G401 (cell line): ENCODE data around the gene PINK1. TPM values are rescaled to one million over a fixed set of nuclear protein-coding genes. Genes with fewer than 3 reads are reported as not detected.
"Not testable (repeated sequence)": the region's sequence is repeated elsewhere in the genome, so short reads cannot be mapped to it uniquely, and the experiment has no call there.

Source experiments
- DNase-seq: peaks from one replicate; pipeline ENCODE4 v3.0.0-alpha.2; 2015; ENCODE audit warnings: low spot score
- in situ Hi-C: cut with HindIII; loops from 2 replicates; pipeline ENCODE4 v1.10.0; 2016; ENCODE audit warnings: low sequenced_read_pairs, mixed read lengths
- total RNA-seq: library from RNA; depleted of rRNA; stranded (reverse); fragments of >200 nt; shearing (Covaris generic); gene quantifications from 2 replicates; pipeline ENCODE4 v1.2.3, GENCODE V29; 2014

The PINK1 gene
- total RNA-seq, 1 experiment from 2014 or later = 53.3 TPM

DNA sequence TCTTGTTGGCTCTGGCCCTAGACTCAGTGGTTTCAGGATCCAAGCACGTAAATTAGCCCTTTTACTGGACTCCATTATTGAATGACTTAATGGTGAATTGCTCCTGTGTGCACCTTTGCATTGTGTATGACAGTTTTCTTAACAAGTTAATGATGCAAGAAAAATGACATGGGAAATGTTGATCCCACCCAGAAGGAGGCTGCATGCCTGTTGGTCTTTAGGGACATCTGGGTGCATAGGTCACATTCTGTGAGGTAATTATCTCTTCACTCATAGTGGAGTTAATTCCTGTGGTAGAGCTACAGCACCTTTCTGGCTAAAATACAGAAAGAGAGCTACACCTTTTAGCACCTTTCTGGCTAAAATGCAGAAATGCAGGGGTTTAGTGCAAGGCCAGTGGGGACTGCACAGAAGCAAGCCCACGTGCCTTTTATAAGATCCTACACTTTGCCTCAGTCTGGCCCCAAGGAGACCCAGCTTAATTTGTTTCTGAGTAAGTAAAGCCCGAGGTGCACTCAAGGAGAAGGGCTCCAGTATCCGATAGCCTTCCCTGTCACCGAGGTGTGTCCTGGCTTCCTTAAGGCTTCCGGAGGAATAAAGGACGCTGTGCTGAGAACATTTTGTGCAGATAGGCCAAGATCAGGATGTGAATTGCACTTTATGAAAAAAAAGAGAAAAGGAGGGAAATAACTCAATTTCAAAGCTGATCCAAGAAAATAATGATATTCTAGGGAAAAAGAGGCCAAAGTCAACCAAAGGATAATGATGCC is 26.3 kb upstream of the PINK1 start:
- in situ Hi-C loops = not testable (repeated sequence)

DNA sequence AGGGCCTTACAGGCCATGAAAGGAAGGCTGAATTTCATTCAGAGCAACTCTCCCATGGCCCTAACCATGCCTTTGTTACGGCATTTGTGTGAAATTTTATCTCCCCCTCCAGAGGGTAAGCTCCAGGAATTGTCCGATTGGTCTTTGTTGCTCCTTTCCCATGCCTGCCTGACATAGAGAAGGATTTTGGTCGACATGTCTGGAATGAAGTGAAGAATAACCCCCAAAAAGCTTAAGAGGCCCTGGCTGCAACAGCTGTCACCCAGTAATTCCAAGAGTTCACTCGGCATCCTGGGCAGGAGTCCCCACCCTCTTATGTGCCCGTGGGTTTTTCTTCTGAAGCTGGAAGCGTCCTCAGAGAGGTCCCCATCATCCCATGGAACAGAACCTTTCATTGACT is 23.7 kb upstream of the PINK1 start:
- DNase-seq = no peak
- in situ Hi-C loops = no loop called here

More for the DNA sequence above, 26.3 kb upstream of the PINK1 start:
- DNase-seq = not testable (repeated sequence)

- in situ Hi-C loops = no loop called here
These were observed 22.3 kb upstream of the PINK1 start for GRCh38 chr1:20610970-20611369.

DNA sequence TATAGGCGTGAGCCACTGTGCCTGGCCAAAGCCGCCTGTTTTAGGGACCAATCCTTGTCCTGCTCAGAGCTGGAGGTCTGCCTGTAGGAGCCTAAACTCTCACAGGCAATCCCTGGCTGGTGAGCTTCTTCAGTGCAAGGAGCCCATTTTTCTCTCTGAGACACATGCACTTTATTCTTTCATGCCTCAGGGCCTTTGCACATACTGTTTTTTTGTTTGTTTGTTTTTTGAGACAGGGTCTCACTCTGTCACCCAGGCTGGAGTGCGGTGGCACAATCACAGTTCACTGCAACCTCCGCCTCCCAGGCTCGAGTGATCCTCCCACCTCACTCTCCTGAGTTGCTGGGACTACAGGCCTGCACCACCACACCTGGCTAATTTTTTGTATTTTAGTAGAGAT is 21.6 kb upstream of the PINK1 start:
- in situ Hi-C loops = no loop called here
- DNase-seq = no peak

More at GRCh38 chr1:20610970-20611369, 22.3 kb upstream of the PINK1 start:
- DNase-seq = no peak

- no peak for DNase-seq
- in situ Hi-C loops = no loop called here
These were observed 21.0 kb upstream of the PINK1 start for GRCh38 chr1:20612221-20612746.

DNA sequence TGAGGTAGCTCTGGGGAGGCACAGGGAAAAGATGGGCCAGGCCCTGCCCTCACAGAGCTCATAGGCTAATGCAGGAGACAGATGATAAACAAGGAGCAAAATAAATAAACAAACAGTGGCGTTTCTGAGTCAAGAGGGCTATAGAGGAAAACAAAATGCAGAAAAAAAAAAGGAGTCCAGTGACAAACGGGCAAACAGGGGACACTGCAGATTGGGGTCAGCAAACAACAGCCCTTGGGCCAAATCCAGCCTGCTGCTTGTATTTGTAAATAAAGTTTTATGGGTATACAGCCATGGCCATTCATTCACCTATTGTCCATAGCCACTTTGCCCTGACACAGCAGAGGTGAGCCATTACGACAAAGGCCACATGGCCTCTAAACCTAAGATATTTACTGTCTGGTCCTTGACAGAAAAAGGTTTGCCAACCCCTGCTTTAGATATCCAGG is 19.1 kb upstream of the PINK1 start:
- in situ Hi-C loops = no loop called here
- DNase-seq = no peak

DNA sequence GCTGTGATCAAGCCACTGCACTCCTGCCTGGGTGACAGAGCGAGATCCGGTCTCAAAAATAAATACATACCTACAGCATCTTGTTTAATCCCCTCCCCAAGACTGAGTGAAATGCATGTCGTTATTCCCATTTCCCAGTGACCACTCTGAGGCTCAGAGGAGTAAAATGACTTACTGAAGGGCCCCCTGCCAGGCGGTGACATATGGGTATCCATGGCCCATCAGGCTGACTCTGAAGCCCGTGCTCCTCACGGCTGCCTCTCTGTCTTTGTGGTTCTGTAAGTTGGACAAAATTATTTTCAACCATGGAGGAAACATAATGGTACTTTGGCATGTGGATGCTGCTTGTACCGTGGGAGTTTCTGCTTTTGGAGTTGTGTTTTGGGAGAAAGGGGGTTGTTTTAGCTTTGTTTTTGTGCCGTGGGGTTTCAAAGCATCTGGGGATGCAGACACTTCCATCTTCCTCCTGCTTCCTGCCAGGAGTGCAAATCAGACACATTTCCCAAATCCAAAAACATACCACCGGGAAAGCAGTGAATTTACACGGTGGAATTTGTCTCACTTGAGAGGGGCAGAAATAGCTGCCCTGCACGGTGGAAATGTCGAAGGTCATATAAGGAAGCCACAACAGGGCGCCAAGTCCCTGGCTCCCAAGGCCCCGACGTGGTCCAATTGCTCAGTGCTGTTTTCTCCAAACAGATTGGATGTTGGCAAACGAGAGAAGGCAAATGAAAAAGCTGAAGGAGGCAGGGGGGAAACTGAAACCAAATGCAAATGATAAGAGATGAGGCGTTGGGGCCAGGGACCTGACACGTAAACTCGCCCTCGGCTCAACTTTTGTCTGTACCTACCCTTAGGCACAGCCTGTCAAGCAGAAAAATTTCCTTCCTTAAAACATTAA is 17.1 kb upstream of the PINK1 start:
- in situ Hi-C loops = no loop called here
- DNase-seq = peak; percentile 69

- in situ Hi-C loops = no loop called here
- no peak for DNase-seq
These were observed 16.3 kb upstream of the PINK1 start for GRCh38 chr1:20616847-20617487.

DNA sequence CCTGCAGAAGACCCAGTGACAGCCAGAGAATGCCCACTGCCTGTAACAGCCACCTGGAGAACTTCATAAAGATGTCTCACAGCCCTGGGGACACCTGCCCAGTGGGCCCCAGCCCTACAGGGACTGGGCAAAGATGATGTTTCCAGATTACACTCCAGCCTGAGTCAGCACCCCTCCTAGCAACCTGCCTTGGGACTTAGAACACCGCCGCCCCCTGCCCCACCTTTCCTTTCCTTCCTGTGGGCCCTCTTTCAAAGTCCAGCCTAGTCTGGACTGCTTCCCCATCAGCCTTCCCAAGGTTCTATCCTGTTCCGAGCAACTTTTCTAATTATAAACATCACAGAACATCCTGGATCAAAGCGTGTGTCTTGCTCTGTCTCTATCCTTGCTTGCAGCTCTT is 14.7 kb upstream of the PINK1 start:
- in situ Hi-C loops = no loop called here
- DNase-seq = no peak

- DNase-seq = no peak
- in situ Hi-C loops = no loop called here
These were observed 13.3 kb upstream of the PINK1 start for GRCh38 chr1:20619999-20620398.

- DNase-seq = no peak
- in situ Hi-C loops = no loop called here
These were observed 12.2 kb upstream of the PINK1 start for GRCh38 chr1:20621012-20621411.

DNA sequence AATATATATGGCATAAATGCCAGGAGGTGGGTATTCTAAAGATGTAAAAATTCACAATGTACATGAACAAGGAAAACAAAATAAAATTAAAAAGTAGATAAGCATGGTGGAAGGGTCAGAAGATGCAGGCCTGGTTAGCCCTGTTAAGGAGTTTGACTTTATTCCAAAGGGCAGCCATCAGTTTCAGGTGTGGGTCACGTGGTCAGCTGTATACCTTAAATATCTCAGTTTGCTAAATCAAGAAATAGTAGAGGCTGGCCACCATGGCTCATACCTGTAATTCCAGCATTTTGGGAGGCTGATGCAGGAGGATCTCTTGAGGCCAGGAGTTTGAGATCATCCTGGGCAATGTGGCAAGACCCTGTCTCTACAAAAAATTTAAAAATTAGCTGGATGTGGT is 8.5 kb upstream of the PINK1 start:
- in situ Hi-C loops = no loop called here
- no peak for DNase-seq

GRCh38 chr1:20625176-20626097 is 7.8 kb upstream of the PINK1 start:
- DNase-seq = no peak
- in situ Hi-C loops = no loop called here

DNA sequence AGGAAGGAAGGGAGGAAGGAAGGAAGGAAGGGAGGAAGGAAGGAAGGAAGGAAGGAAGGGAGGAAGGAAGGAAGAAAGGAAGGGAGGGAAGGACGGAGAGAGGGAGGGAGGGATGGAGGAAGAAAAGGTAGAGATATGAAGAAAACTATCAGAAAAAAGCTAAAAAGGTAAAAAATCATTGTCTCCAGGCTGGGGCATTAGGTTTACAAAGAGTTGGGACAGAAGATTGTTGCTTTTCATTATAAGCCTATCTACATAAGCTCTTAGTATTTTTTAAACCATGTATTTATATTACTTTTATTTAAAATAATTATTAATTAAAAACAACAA is 7.2 kb upstream of the PINK1 start:
- in situ Hi-C loops = no loop called here
- no peak for DNase-seq

- in situ Hi-C loops = no loop called here
- no peak for DNase-seq
These were observed 6.7 kb upstream of the PINK1 start for GRCh38 chr1:20626524-20626923.

DNA sequence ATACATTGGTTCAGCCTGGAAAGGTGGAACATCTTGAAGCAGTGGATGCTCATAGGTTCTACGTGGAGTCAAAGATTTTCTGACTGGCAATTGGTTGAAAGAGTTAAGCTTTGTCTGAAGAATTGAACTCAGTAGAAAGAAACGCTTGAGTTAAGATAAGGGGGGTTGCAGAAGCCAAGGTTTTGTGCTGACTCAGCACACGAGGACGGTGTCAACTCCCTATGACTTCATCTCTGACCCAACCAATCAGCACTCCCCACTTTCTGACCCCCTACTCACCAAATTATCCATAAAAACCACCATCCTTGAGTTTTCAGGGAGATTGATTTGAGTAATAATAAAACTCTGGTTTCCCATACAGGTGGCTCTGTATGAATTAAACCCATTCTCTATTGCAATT is 2.5 kb upstream of the PINK1 start:
- in situ Hi-C loops = no loop called here
- no peak for DNase-seq

DNA sequence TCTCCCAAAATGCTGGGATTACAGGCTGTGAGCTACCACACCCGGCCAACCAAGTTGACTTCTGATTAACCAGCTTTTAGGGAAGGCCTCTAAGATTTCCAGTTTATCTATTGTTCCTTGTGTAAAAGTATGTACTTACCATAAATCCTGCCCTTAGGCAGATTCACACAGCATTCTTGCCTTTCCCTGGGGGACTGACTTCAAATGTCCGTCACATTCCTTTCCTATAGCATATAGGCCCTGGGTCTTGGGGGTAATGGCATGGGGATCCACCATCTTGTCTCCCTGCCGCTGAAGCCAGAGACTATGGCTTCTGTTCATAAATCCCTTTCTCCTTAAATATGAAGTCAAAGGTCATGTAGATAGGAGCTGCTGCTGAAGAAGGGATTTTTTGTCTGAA is 872 bp upstream of the PINK1 start:
- in situ Hi-C loops = no loop called here
- DNase-seq = no peak

DNA sequence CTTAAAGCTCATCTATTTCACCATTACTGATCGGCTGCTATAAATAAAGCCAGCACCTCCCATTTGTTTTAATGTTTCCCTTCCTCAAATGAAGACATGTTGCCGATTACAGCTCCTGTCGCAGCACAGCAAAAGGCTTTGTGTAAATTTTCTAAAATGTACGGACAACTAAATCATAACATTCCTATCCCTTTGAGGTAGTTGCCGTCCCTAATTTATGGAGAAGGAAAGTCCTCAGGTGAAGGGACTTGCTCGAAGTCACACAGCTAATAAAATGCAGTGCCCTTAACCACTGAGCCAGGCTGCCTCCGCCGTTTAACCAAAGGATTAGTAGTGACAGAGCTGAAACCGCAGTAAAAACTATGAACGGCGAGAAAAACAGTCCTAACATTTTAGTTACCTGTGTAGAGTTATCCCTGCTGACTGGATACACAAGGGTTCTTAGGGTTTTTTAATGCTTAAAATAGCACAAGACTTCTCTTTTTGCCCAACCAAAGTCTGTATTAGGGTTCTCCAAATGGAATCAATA is 871 bp downstream of the PINK1 start:
- in situ Hi-C loops = no loop called here
- no peak for DNase-seq
